HepG2 (cell line): ENCODE data around the gene MAP2K2. TPM values are rescaled to one million over a fixed set of nuclear protein-coding genes. Genes with fewer than 3 reads are reported as not detected.

Experiments used
- BRCA1 ChIP-seq: sonication (generic); formaldehyde crosslinking; IDR thresholded peaks from 2 replicates; pipeline ENCODE4 v1.4.0; 2020; ENCODE audit warnings: missing genetic modification reagents
- ELF3 ChIP-seq: IDR thresholded peaks from 2 replicates; pipeline ENCODE4 v1.6.1; 2016; ENCODE audit warnings: missing genetic modification reagents, missing compliant biosample characterization
- FOXM1 ChIP-seq: sonication (generic); formaldehyde crosslinking; IDR thresholded peaks from 2 replicates; pipeline ENCODE4 v1.5.0; 2020; ENCODE audit warnings: missing genetic modification reagents
- HNRNPL ChIP-seq: fragments of 200-400 bp; formaldehyde crosslinking; IDR thresholded peaks from 2 replicates; pipeline ENCODE4 v1.6.1; 2017; ENCODE audit warnings: mild to moderate bottlenecking, low read depth, low read length
- HOXA3 ChIP-seq: sonication (generic); formaldehyde crosslinking; IDR thresholded peaks from 2 replicates; pipeline ENCODE4 v1.5.0; 2020; ENCODE audit warnings: missing genetic modification reagents
- KDM5A ChIP-seq: fragments of 200-600 bp; sonication (generic); IDR thresholded peaks from 2 replicates; pipeline ENCODE4 v1.7.0; 2018; ENCODE audit warnings: antibody characterized with exemption, mild to moderate bottlenecking, low read length, borderline replicate concordance
- PHB2 ChIP-seq: fragments of 450-650 bp; IDR thresholded peaks from 2 replicates; pipeline ENCODE4 v1.6.1; 2018; ENCODE audit not compliant: partially characterized antibody
- POLR2A ChIP-seq, 2 experiments: IDR thresholded peaks; 2 replicates each; pipeline ENCODE4 v1.6.1; 2011; ENCODE audit warnings: low read depth in 2 of 2, low read length in 2 of 2, mild to moderate bottlenecking in 1 of 2, moderate library complexity in 1 of 2; ENCODE audit not compliant: insufficient read depth in 1 of 2
- RBM22 ChIP-seq: fragments of 200-400 bp; formaldehyde crosslinking; optimal IDR thresholded peaks from 2 replicates; pipeline ENCODE3; 2017; ENCODE audit warnings: mild to moderate bottlenecking, low read length, moderate library complexity
- RNF2 ChIP-seq: fragments of 450-650 bp; conservative IDR thresholded peaks from 2 replicates; pipeline ENCODE4 v1.6.1; 2016; ENCODE audit warnings: low read depth
- RXRB ChIP-seq: IDR thresholded peaks from 2 replicates; pipeline ENCODE4 v1.6.1; 2016; ENCODE audit warnings: borderline replicate concordance, missing genetic modification reagents, missing compliant biosample characterization
- SCMH1 ChIP-seq: sonication (generic); formaldehyde crosslinking; IDR thresholded peaks from 2 replicates; pipeline ENCODE4 v1.9.0; 2021; ENCODE audit warnings: missing genetic modification reagents, mild to moderate bottlenecking, borderline replicate concordance
- SRF ChIP-seq: IDR thresholded peaks from 2 replicates; pipeline ENCODE4 v1.6.1; 2011; ENCODE audit warnings: mild to moderate bottlenecking, low read depth, low read length, moderate library complexity
- SRSF1 ChIP-seq: fragments of 200-400 bp; formaldehyde crosslinking; optimal IDR thresholded peaks from 2 replicates; pipeline ENCODE3; 2017; ENCODE audit warnings: mild to moderate bottlenecking, low read depth, low read length, moderate library complexity
- TRAFD1 ChIP-seq: sonication (generic); formaldehyde crosslinking; IDR thresholded peaks from 2 replicates; pipeline ENCODE4 v1.5.1; 2020; ENCODE audit warnings: missing genetic modification reagents, mild to moderate bottlenecking, borderline replicate concordance
- ZBTB44 ChIP-seq: sonication (generic); formaldehyde crosslinking; IDR thresholded peaks from 2 replicates; pipeline ENCODE4 v1.4.0; 2020; ENCODE audit warnings: missing genetic modification reagents
- ZFP82 ChIP-seq: sonication (generic); formaldehyde crosslinking; IDR thresholded peaks from 2 replicates; pipeline ENCODE4 v1.5.1; 2020; ENCODE audit warnings: mild to moderate bottlenecking, missing genetic modification reagents, borderline replicate concordance
- ZNF296 ChIP-seq: sonication (generic); formaldehyde crosslinking; conservative IDR thresholded peaks from 2 replicates; pipeline ENCODE4 v1.5.0; 2020; ENCODE audit warnings: mild to moderate bottlenecking, missing genetic modification reagents
- ZNF414 ChIP-seq: sonication (generic); formaldehyde crosslinking; IDR thresholded peaks from 2 replicates; pipeline ENCODE4 v1.5.0; 2020; ENCODE audit warnings: missing genetic modification reagents
- ZNF441 ChIP-seq: sonication (generic); formaldehyde crosslinking; IDR thresholded peaks from 2 replicates; pipeline ENCODE4 v1.7.0; 2021; ENCODE audit warnings: missing genetic modification reagents, borderline replicate concordance
- ZNF460 ChIP-seq: sonication (generic); formaldehyde crosslinking; IDR thresholded peaks from 2 replicates; pipeline ENCODE4 v1.5.1; 2020; ENCODE audit warnings: missing genetic modification reagents, mild to moderate bottlenecking, borderline replicate concordance
- ZNF510 ChIP-seq: sonication (generic); formaldehyde crosslinking; IDR thresholded peaks from 2 replicates; pipeline ENCODE4 v1.4.0; 2020; ENCODE audit warnings: low read depth, mild to moderate bottlenecking, missing genetic modification reagents
- ZNF598 ChIP-seq: sonication (generic); formaldehyde crosslinking; IDR thresholded peaks from 2 replicates; pipeline ENCODE4 v1.5.1; 2020; ENCODE audit warnings: mild to moderate bottlenecking, missing genetic modification reagents, borderline replicate concordance
- ZNF629 ChIP-seq: sonication (generic); formaldehyde crosslinking; conservative IDR thresholded peaks from 2 replicates; pipeline ENCODE4 v1.5.0; 2020; ENCODE audit warnings: missing genetic modification reagents
- ZNF773 ChIP-seq: sonication (generic); formaldehyde crosslinking; IDR thresholded peaks from 2 replicates; pipeline ENCODE4 v1.4.0; 2020; ENCODE audit warnings: missing genetic modification reagents, borderline replicate concordance
- ZNF782 ChIP-seq: sonication (generic); formaldehyde crosslinking; IDR thresholded peaks from 2 replicates; pipeline ENCODE4 v1.4.0; 2020; ENCODE audit warnings: missing genetic modification reagents, mild to moderate bottlenecking, borderline replicate concordance
- ZSCAN20 ChIP-seq: sonication (generic); formaldehyde crosslinking; IDR thresholded peaks from 2 replicates; pipeline ENCODE4 v1.4.0; 2020; ENCODE audit warnings: missing genetic modification reagents, mild to moderate bottlenecking, borderline replicate concordance
- ZSCAN30 ChIP-seq: sonication (generic); formaldehyde crosslinking; IDR thresholded peaks from 2 replicates; pipeline ENCODE4 v1.5.0; 2020; ENCODE audit warnings: mild to moderate bottlenecking, missing genetic modification reagents
- polyA plus RNA-seq, 8 experiments: library from polyadenylated mRNA; depleted of rRNA in 3 of 8; stranded (reverse) in 7 of 8; unstranded in 1 of 8; fragments of >200 nt; fragmentation: Illumina TruSeq in 4 of 8; extraction: Trizol in 4 of 8; gene quantifications; 2 replicates each; pipeline versions ENCODE4 v1.2.1 to v1.2.3, GENCODE V29; 2011 to 2016; ENCODE audit warnings: low read depth in 4 of 8, missing spikeins in 1 of 8, mixed read lengths in 1 of 8; ENCODE audit not compliant: insufficient read depth in 1 of 8
- total RNA-seq, 5 experiments: library from RNA; depleted of rRNA; stranded (reverse); fragments of >200 nt; fragmentation: Illumina TruSeq; extraction: Trizol; gene quantifications; 2 replicates each; pipeline ENCODE4 v1.2.3, GENCODE V29; 2016; ENCODE audit warnings: low read depth in 1 of 5

Gene MAP2K2
- total and polyA plus RNA-seq, 2 of the 13 experiments (the other 11 are each of a cell fraction or from before 2014, with no cell fraction given), result 70.3 to 80.9 TPM

GRCh38 chr19:4063369-4064148 is 60.4 kb downstream of the MAP2K2 start (continued):
- TF ChIP-seq ZNF598 (CRISPR knock-in tag) (no peak), ZNF296 (no peak), RBM22 (no peak), FOXM1 (CRISPR knock-in tag) (no peak), ZNF414 (0 out of 2 replicates have a peak, but pooled peaks have one; percentile 39), ZNF773 (CRISPR knock-in tag) (no peak), ZFP82 (CRISPR knock-in tag) (no peak), ZSCAN30 (CRISPR knock-in tag) (peak; percentile 39; the same call in 1 of the 2 replicates), PHB2 (no peak), HNRNPL (peak; percentile 80), ZNF510 (CRISPR knock-in tag) (no peak), ZNF441 (CRISPR knock-in tag) (no peak), RNF2 (no peak), BRCA1 (CRISPR knock-in tag) (no peak), KDM5A (0 out of 2 replicates have a peak, but pooled peaks have one; percentile 8), HOXA3 (CRISPR knock-in tag) (peak; percentile 5; the same call in 1 of the 2 replicates), ZNF629 (CRISPR knock-in tag) (0 out of 2 replicates have a peak, but pooled peaks have one; percentile 12), TRAFD1 (CRISPR knock-in tag) (no peak), ELF3 (0 out of 2 replicates have a peak, but pooled peaks have one; percentile 21), ZSCAN20 (no peak), SRSF1 (peak; percentile 47), ZBTB44 (CRISPR knock-in tag) (no peak), RXRB (0 out of 2 replicates have a peak, but pooled peaks have one; percentile 5), SCMH1 (CRISPR knock-in tag) (no peak), POLR2A (IDR thresholded peaks at IDR 0.05; ENCODE audit: insufficient read depth in 1 of 2, low read depth in 2 of 2, low read length in 2 of 2) (peak; percentile 40 to 53; a peak in 2 of 4 replicates), ZNF782 (no peak), ZNF460 (peak; percentile 25; the same call in 1 of the 2 replicates), SRF (no peak)
